Panc1 (cell line): ENCODE data around the gene BDH1. TPM values are rescaled to one million over a fixed set of nuclear protein-coding genes. Genes with fewer than 3 reads are reported as not detected.

ENCODE experiments used
- ATAC-seq: fragments of 200-7000 bp; cut with Tn5 transposase; 2 replicates; pipeline ENCODE4 v1.9.1; 2020; ENCODE audit warnings: mild to moderate bottlenecking, moderate library complexity
- BruUV-seq: library from RNA; stranded (reverse); fragments of 400-500 nt; replicated peaks from 2 replicates; lab custom pipeline; 2021; lab: Mats Ljungman, UMichigan
- CTCF ChIA-PET: fragments of 300-600 bp; sonication (Branson Sonifier 250); formaldehyde crosslinking; loops from one replicate; lab custom pipeline; 2022; ENCODE audit warnings: antibody characterized with exemption; lab: Charles Lee
- POLR2A ChIA-PET: fragments of 300-600 bp; sonication (Branson Sonifier 250); formaldehyde crosslinking; loops from one replicate; lab custom pipeline; 2022; ENCODE audit warnings: antibody characterized with exemption; lab: Charles Lee
- DNase-seq: peaks from one replicate; pipeline ENCODE4 v3.0.0-alpha.2; 2010; ENCODE audit warnings: low read depth, low spot score
- H3K27ac ChIP-seq: 2 replicates; pipeline ENCODE4 v1.5.1; 2011; ENCODE audit warnings: mild to moderate bottlenecking, low read length, inconsistent platforms
- H3K27me3 ChIP-seq: fragments of 200-500 bp; sonication (Bioruptor generic); 2 replicates; pipeline ENCODE4 v1.6.0; 2014; ENCODE audit warnings: low read length, inconsistent platforms; ENCODE audit not compliant: control insufficient read depth, insufficient read depth
- H3K36me3 ChIP-seq: fragments of 200-500 bp; sonication (Bioruptor generic); 2 replicates; pipeline ENCODE4 v1.5.1; 2014; ENCODE audit warnings: inconsistent platforms, mild to moderate bottlenecking, low read length, moderate library complexity; ENCODE audit not compliant: control insufficient read depth, insufficient read depth
- H3K4me1 ChIP-seq: 2 replicates; pipeline ENCODE4 v1.5.1; 2011; ENCODE audit warnings: inconsistent platforms, mild to moderate bottlenecking, low read length, moderate library complexity; ENCODE audit not compliant: control insufficient read depth, insufficient read depth
- H3K4me3 ChIP-seq, 2 experiments: 2 replicates each; pipeline ENCODE4 v1.5.1; 2011 to 2012; ENCODE audit warnings: low read depth in 2 of 2, low read length in 2 of 2, mild to moderate bottlenecking in 2 of 2, inconsistent platforms in 1 of 2, moderate library complexity in 1 of 2
- H3K9me3 ChIP-seq: fragments of 200-500 bp; sonication (Bioruptor generic); 2 replicates; pipeline ENCODE4 v1.5.1; 2014; ENCODE audit warnings: low read depth, mild to moderate bottlenecking, inconsistent platforms, low read length, moderate library complexity; ENCODE audit not compliant: control insufficient read depth, insufficient read depth
- CTCF ChIP-seq: fragments of 450-650 bp; IDR thresholded peaks from 2 replicates; pipeline ENCODE4 v1.5.1; 2017; ENCODE audit warnings: mild to moderate bottlenecking
- POLR2AphosphoS5 ChIP-seq: IDR thresholded peaks from 2 replicates; pipeline ENCODE4 v1.6.1; 2012; ENCODE audit warnings: mild to moderate bottlenecking, low read depth, low read length, moderate library complexity
- REST ChIP-seq, 2 experiments: IDR thresholded peaks; 2 replicates each; pipeline ENCODE4 v1.6.1; 2011 to 2012; ENCODE audit warnings: low read depth in 2 of 2, control low read depth in 1 of 2, low read length in 1 of 2, mild to moderate bottlenecking in 1 of 2, moderate library complexity in 1 of 2; ENCODE audit not compliant: insufficient read depth in 1 of 2
- SIN3A ChIP-seq: IDR thresholded peaks from 2 replicates; pipeline ENCODE4 v1.6.1; 2012; ENCODE audit warnings: low read depth, mild to moderate bottlenecking, low read length, moderate library complexity, borderline replicate concordance; ENCODE audit not compliant: insufficient read depth
- TCF7L2 ChIP-seq: IDR thresholded peaks from 2 replicates; pipeline ENCODE4 v1.6.1; 2011; ENCODE audit warnings: mild to moderate bottlenecking, low read depth, low read length, inconsistent platforms
- in situ Hi-C: cut with HindIII; loops from 2 replicates; pipeline ENCODE4 v1.10.0; 2016; ENCODE audit warnings: low sequenced_read_pairs, low pct_unique_long_range_greater_than_20kb
- intact Hi-C: fragments of 100-400 bp; cut with micrococcal nuclease; formaldehyde crosslinking; loops from one replicate; pipeline ENCODE4 v1.10.0; 2022; ENCODE audit not compliant: unreplicated experiment
- total RNA-seq: library from RNA; stranded (reverse); gene quantifications from one replicate; pipeline ENCODE4 v1.2.1, GENCODE V29; 2021; ENCODE audit not compliant: unreplicated experiment

BDH1 gene
- total RNA-seq, 1 experiment from 2014 or later: 4.8 TPM

GRCh38 chr3:197463279-197463678 lies 92.5 kb downstream of the BDH1 start:
- CTCF ChIA-PET: no interaction called here

GRCh38 chr3:197462808-197463207 lies 93.0 kb downstream of the BDH1 start:
- BruUV-seq: no TSS peak
- POLR2A ChIA-PET: no interaction called here
- intact Hi-C loops: no loop called here
- no peak for ATAC-seq
- CTCF ChIA-PET: no interaction called here
- Histone ChIP-seq H3K27ac (no peak overlapping the region), H3K4me1 (peaks cover 26% of the 10 kb centered on the region), H3K27me3 (no peaks in the 10 kb centered on the region; the same call in 1 of the 2 replicates), H3K36me3 (no peaks in the 10 kb centered on the region), H3K4me3 (no peak overlapping the region), H3K9me3 (no peaks in the 10 kb centered on the region)
- no peak for TF ChIP-seq SIN3A
- TF ChIP-seq REST (IDR thresholded peaks at IDR 0.05; ENCODE audit: insufficient read depth in 1 of 2, low read depth in 2 of 2, low read length in 1 of 2): no peak
- no peak for TF ChIP-seq CTCF
- in situ Hi-C loops: no loop called here
- no peak for DNase-seq

More at GRCh38 chr3:197463279-197463678, 92.5 kb downstream of the BDH1 start:
- in situ Hi-C loops (no loop called here), intact Hi-C loops (no loop called here)
- no peaks in the 10 kb centered on the region for H3K36me3 ChIP-seq
- peaks cover 26% of the 10 kb centered on the region for H3K4me1 ChIP-seq
- no peak for TF ChIP-seq TCF7L2
- no peak for TF ChIP-seq REST (IDR thresholded peaks at IDR 0.05; ENCODE audit: insufficient read depth in 1 of 2, low read depth in 2 of 2, low read length in 1 of 2)
- TF ChIP-seq SIN3A: no peak
- TF ChIP-seq POLR2AphosphoS5: no peak
- TF ChIP-seq CTCF: no peak
- H3K9me3 ChIP-seq: no peaks in the 10 kb centered on the region
- POLR2A ChIA-PET: no interaction called here
- no peak overlapping the region for H3K27ac ChIP-seq
- no peak overlapping the region for H3K4me3 ChIP-seq
- no peak for ATAC-seq
- no peaks in the 10 kb centered on the region; the same call in 1 of the 2 replicates for H3K27me3 ChIP-seq
- no TSS peak for BruUV-seq
- no peak for DNase-seq
